Sigmoid colon (tissue), 7 donors: Measurements from ENCODE around the gene ITGB1. TPM values are rescaled to one million over a fixed set of nuclear protein-coding genes. Genes with fewer than 3 reads are reported as not detected.
"Not testable (repeated sequence)": the region's sequence is repeated elsewhere in the genome, so short reads cannot be mapped to it uniquely, and the experiment has no call there.

Source experiments
- DNase-seq: peaks from one replicate; pipeline ENCODE4 v3.0.0-alpha.2; 2019
- H3K27ac ChIP-seq, 4 donors: fragments of 200-600 bp; sonication (generic); one replicate each; pipeline ENCODE4 v1.5.1; 2016 to 2019; ENCODE audit warnings: mild to moderate bottlenecking in 1 of 4
- H3K27me3 ChIP-seq, 3 donors: fragments of 200-600 bp; sonication (generic); one replicate each; pipeline ENCODE4 v1.5.1; 2019; ENCODE audit warnings: mild to moderate bottlenecking in 1 of 3
- H3K36me3 ChIP-seq, 4 donors: fragments of 200-600 bp; sonication (generic); one replicate each; pipeline ENCODE4 v1.5.1; 2016 to 2019
- H3K4me1 ChIP-seq, 4 donors: fragments of 200-600 bp; sonication (generic); one replicate each; pipeline ENCODE4 v1.5.1; 2017 to 2019
- H3K4me3 ChIP-seq, 4 donors: fragments of 200-600 bp; sonication (generic); one replicate each; pipeline ENCODE4 v1.5.1; 2017 to 2019; ENCODE audit warnings: mild to moderate bottlenecking in 2 of 4, moderate library complexity in 1 of 4
- H3K9me3 ChIP-seq, 4 donors: fragments of 200-600 bp in 3 of 4; sonication (generic) in 3 of 4; one replicate each; pipeline versions ENCODE4 v1.5.1 to v1.6.1; 2013 to 2019
- CTCF ChIP-seq, 4 experiments: fragments of 450-650 bp in 3 of 4; fragments of 200-600 bp in 1 of 4; IDR thresholded peaks; one replicate each; pipeline ENCODE4 v1.5.1; 2016 to 2019; ENCODE audit warnings: antibody characterized with exemption in 4 of 4, mild to moderate bottlenecking in 3 of 4, moderate library complexity in 2 of 4
- EP300 ChIP-seq, 4 donors: sonication (generic); formaldehyde crosslinking; IDR thresholded peaks; one replicate each; pipeline ENCODE4 v1.6.1; 2017; ENCODE audit warnings: antibody characterized with exemption in 4 of 4
- POLR2A ChIP-seq, 2 donors: fragments of 450-650 bp; IDR thresholded peaks; one replicate each; pipeline ENCODE4 v1.6.1; 2016; ENCODE audit warnings: antibody characterized with exemption in 2 of 2, mild to moderate bottlenecking in 2 of 2, moderate library complexity in 2 of 2
- POLR2AphosphoS5 ChIP-seq, 4 donors: sonication (generic); formaldehyde crosslinking; IDR thresholded peaks; one replicate each; pipeline ENCODE4 v1.6.1; 2017; ENCODE audit warnings: antibody characterized with exemption in 4 of 4
- WGBS, 2 donors: extraction: QIAGEN DNeasy Blood & Tissue Kit; methylation state at CpG; one replicate each; pipeline ENCODE4 v1.1.7; 2013; 5-methylcytosine and 5-hydroxymethylcytosine counted together
- intact Hi-C: fragments of 100-400 bp; cut with DNase I; formaldehyde crosslinking; loops from one replicate; pipeline ENCODE4 v1.15.1; 2023
- polyA plus RNA-seq, 3 donors: library from polyadenylated mRNA; stranded (reverse); fragments of 200-250 nt; gene quantifications; one replicate each; pipeline ENCODE4 v1.2.3, GENCODE V29; 2013
- total RNA-seq, 4 donors: library from RNA; depleted of rRNA; stranded (reverse); fragments of >200 nt; gene quantifications; one replicate each; pipeline ENCODE4 v1.1.0, GENCODE V29; 2016
- donor health status: healthy with polysubstance abuse.
- donor health status: Bipolar disorder and iron deficiency.
- donor health status: healthy.

The ITGB1 gene
- total and polyA plus RNA-seq, 7 donors, result 43.8 to 1,360 (median 588) TPM

GRCh38 chr10:32982293-32982709 is 24.3 kb upstream of the ITGB1 start:
- Histone ChIP-seq H3K4me3 (no peak overlapping the region), H3K9me3 (no peaks in the 10 kb centered on the region), H3K27me3 (no peaks in the 10 kb centered on the region), H3K36me3 (no peaks in the 10 kb centered on the region), H3K27ac (peak overlapping the region; percentile 91 to 96 (median 92)), H3K4me1 (peaks cover 0 to 33% (median 26%) of the 10 kb centered on the region in 4 donors)
- TF ChIP-seq CTCF (IDR thresholded peaks at IDR 0.05) (no peak), POLR2AphosphoS5 (IDR thresholded peaks at IDR 0.05) (no peak), EP300 (IDR thresholded peaks at IDR 0.05) (no peak)
- intact Hi-C loops, result no loop called here
- 25 to 66% methylated on average over 9 of the region's 9 CpGs for WGBS, 2 donors
- DNase-seq, result no peak

GRCh38 chr10:32981760-32982159 is 23.7 kb upstream of the ITGB1 start:
- intact Hi-C loops, result loop anchor here (2.0 kb wide), 1 partner anchor 23 kb away; no protein-coding TSS in a partner anchor

DNA sequence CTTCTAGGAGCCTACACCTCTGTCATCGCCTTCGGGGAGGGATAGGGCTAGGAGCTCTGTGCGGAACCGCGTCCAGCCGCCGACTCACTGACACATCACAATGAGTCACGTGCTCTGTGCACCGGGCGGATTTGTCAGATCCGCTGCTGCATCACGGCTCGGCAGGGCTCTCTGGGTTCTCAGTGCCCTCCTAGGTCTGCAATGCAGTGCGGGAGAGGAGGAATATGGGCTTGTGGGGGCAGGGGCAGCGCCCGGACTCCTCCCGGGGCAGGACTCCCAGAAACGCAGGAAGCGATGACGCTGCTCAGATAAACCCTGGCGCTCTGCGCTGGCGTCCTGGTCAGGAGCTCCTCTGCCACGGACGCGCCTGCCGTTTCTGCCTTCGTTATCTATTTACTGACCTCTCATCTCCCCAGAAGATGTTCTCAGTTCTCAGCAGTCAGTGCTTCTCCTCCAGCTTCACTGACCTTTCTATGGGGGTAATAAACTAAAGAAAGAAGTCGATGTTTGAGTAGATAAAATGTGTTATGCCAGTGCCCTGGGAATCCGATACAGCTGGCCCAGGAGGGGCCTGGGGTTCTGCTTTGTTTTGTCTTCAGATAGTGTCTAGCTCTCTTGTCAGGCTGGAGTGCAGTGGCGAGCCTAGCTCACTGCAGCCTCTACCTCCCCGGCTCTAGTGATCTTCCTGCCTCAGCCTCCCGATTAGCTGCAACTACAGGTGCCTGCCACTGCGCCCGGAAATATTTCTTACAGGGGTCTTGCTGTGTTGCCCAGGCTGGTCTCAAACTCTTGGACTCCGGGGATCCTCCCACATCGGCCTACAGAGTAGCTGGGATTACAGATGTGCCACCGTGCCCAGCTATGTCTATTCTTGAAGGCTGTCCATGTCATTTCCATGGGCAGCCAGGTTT is 22.8 kb upstream of the ITGB1 start:
- Histone ChIP-seq H3K27me3 (no peaks in the 10 kb centered on the region), H3K4me1 (peaks cover 0 to 33% (median 26%) of the 10 kb centered on the region in 4 donors), H3K36me3 (no peaks in the 10 kb centered on the region), H3K27ac (peak overlapping the region; percentile 91 to 96 (median 92)), H3K9me3 (no peaks in the 10 kb centered on the region), H3K4me3 (peak overlapping the region; percentile 42 to 53 (median 48))
- peak; percentile 98 for DNase-seq
- intact Hi-C loops, result loop anchor here (1.0 to 2.0 kb wide), 2 partner anchors 19 to 24 kb away; no protein-coding TSS in a partner anchor
- 7 to 16% methylated on average over 38 of the region's 38 CpGs for WGBS, 2 donors
- peak in 2 of 4 experiments; percentile 15 to 45 for TF ChIP-seq CTCF (IDR thresholded peaks at IDR 0.05)
- TF ChIP-seq POLR2AphosphoS5 (IDR thresholded peaks at IDR 0.05), result peak; percentile 88 to 98 (median 96)
- TF ChIP-seq EP300 (IDR thresholded peaks at IDR 0.05), result peak in 2 of 4 donors; percentile 8 to 90
- peak; percentile 91 to 94 for TF ChIP-seq POLR2A (IDR thresholded peaks at IDR 0.05)

More at GRCh38 chr10:32981760-32982159, 23.7 kb upstream of the ITGB1 start:
- Histone ChIP-seq H3K27me3 (no peaks in the 10 kb centered on the region), H3K4me3 (no peak overlapping the region), H3K27ac (peak overlapping the region; percentile 91 to 96 (median 92)), H3K9me3 (no peaks in the 10 kb centered on the region), H3K4me1 (peaks cover 0 to 33% (median 26%) of the 10 kb centered on the region in 4 donors), H3K36me3 (no peaks in the 10 kb centered on the region)
- DNase-seq, result no peak
- WGBS, 2 donors, result 12 to 51% methylated on average over 4 of the region's 4 CpGs
- no peak for TF ChIP-seq EP300 (IDR thresholded peaks at IDR 0.05)
- peak in 3 of 4 donors; percentile 27 to 37 (median 32) for TF ChIP-seq POLR2AphosphoS5 (IDR thresholded peaks at IDR 0.05)
- peak in 1 of 2 donors; percentile 19 for TF ChIP-seq POLR2A (IDR thresholded peaks at IDR 0.05)
- TF ChIP-seq CTCF (IDR thresholded peaks at IDR 0.05), result no peak

GRCh38 chr10:32980242-32980557 is 22.2 kb upstream of the ITGB1 start:
- H3K27ac ChIP-seq, result peak overlapping the region; percentile 91 to 96 (median 92)
- intact Hi-C loops, result loop anchor here (1.0 to 2.0 kb wide), 2 partner anchors 18 to 25 kb away; no protein-coding TSS in a partner anchor
- H3K36me3 ChIP-seq, result no peaks in the 10 kb centered on the region
- peak overlapping the region; percentile 42 to 53 (median 48) for H3K4me3 ChIP-seq
- H3K9me3 ChIP-seq, result no peaks in the 10 kb centered on the region
- WGBS, 2 donors, result 1% methylated on average over 6 of the region's 6 CpGs
- TF ChIP-seq POLR2AphosphoS5 (IDR thresholded peaks at IDR 0.05), result no peak
- TF ChIP-seq CTCF (IDR thresholded peaks at IDR 0.05), result no peak
- TF ChIP-seq EP300 (IDR thresholded peaks at IDR 0.05), result no peak
- TF ChIP-seq POLR2A (IDR thresholded peaks at IDR 0.05), result no peak
- peaks cover 0 to 33% (median 24%) of the 10 kb centered on the region in 4 donors for H3K4me1 ChIP-seq
- no peaks in the 10 kb centered on the region for H3K27me3 ChIP-seq
- DNase-seq, result no peak

DNA sequence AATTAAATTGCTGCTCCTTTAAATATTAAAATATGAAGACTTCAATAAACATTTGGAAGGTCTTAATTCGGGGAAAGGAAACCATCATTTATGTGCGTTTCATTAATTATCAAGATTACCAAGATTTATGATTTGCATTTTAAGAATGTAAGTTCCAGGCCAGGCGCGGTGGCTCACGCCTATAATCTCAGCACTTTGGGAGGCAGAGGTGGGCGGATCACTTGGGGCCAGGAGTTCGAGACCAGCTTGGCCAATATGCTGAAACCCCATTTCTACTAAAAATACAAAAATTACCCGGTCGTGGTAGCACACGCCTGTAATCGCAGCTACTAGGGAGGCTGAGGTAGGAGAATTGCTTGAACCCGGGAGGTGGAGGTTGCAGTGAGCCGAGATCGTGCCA is 21.7 kb upstream of the ITGB1 start:
- H3K27ac ChIP-seq, result peak overlapping the region; percentile 91 to 96 (median 92)
- intact Hi-C loops, result loop anchor here (1.0 to 2.0 kb wide), 2 partner anchors 17 to 25 kb away; no protein-coding TSS in a partner anchor
- 70 to 89% methylated on average over 14 of the region's 14 CpGs for WGBS, 2 donors
- H3K4me1 ChIP-seq, result peaks cover 0 to 33% (median 23%) of the 10 kb centered on the region in 4 donors
- DNase-seq, H3K4me3 ChIP-seq, H3K27me3 ChIP-seq, H3K36me3 ChIP-seq, H3K9me3 ChIP-seq: not testable (repeated sequence)
